ENCODE measurements around the gene DOCK3.

The DOCK3 gene

DNA sequence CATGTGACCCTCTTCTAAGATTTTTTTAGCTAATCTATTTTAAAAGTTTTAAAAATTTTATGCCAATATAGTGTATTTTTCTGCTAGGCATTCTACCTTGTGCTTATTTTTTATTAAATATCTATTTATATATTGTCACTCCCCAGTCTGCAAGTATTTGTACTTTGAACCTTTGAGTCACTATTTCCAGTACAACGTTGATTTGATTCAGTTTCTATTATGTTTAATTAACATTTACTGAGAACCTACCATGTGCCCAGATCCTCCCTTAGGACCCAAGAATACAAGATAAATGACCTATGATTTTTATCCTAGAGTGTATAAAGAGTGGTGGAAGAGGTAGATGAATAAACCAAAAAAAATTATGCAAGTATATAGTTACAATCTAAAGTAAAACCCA, 311.2 kb downstream of the DOCK3 start:
- Histone ChIP-seq H4K20me1 (ENCODE audit: insufficient read depth) (no peaks in the 10 kb centered on the region), H3K9ac (no peak overlapping the region), H3K27ac (no peak overlapping the region), H3K4me2 (no peak overlapping the region), H3K4me1 (ENCODE audit: low read depth, poor library complexity, severe bottlenecking) (no peaks in the 10 kb centered on the region), H3K4me3 (IDR thresholded peaks at IDR 0.05; ENCODE audit: insufficient read depth, low read depth, low read length) (no peak overlapping the region), H3K27me3 (ENCODE audit: insufficient read depth, low read depth) (no peaks in the 10 kb centered on the region), H3K79me2 (ENCODE audit: insufficient read depth, low read depth) (no peaks in the 10 kb centered on the region), H3K36me3 (ENCODE audit: insufficient read depth) (no peaks in the 10 kb centered on the region), H2AFZ (ENCODE audit: low read depth) (no peak overlapping the region)
- TF ChIP-seq, protein P1, sequence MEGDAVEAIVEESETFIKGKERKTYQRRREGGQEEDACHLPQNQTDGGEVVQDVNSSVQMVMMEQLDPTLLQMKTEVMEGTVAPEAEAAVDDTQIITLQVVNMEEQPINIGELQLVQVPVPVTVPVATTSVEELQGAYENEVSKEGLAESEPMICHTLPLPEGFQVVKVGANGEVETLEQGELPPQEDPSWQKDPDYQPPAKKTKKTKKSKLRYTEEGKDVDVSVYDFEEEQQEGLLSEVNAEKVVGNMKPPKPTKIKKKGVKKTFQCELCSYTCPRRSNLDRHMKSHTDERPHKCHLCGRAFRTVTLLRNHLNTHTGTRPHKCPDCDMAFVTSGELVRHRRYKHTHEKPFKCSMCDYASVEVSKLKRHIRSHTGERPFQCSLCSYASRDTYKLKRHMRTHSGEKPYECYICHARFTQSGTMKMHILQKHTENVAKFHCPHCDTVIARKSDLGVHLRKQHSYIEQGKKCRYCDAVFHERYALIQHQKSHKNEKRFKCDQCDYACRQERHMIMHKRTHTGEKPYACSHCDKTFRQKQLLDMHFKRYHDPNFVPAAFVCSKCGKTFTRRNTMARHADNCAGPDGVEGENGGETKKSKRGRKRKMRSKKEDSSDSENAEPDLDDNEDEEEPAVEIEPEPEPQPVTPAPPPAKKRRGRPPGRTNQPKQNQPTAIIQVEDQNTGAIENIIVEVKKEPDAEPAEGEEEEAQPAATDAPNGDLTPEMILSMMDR (conservative IDR thresholded peaks at IDR 0.05; ENCODE audit: low read depth, low read length), result no peak

DNA sequence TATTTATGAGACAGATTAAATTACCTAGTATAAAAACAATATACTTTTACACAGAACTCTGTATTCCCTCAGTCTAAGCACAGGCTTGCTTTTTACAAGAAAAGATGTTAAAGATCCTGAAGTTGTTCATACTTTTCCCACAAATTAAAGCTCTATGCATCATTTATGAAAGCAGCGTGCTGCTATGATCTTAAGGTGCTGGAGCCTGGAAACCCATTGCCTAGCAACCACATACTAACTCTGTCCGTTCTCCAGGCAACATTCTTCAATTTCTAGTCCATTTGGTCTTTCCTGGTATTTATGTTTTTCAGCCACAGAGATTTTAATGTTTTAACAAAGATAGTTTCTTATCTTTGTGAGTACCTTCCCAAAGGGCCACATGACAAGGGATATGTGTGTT, 312.0 kb downstream of the DOCK3 start:
- no peaks in the 10 kb centered on the region for H4K20me1 ChIP-seq (ENCODE audit: insufficient read depth)
- H3K4me3 ChIP-seq (IDR thresholded peaks at IDR 0.05; ENCODE audit: insufficient read depth, low read depth, low read length), result no peak overlapping the region
- H2AFZ ChIP-seq (ENCODE audit: low read depth), result no peak overlapping the region
- H3K27ac ChIP-seq, result no peak overlapping the region
- H3K79me2 ChIP-seq (ENCODE audit: insufficient read depth, low read depth), result no peaks in the 10 kb centered on the region
- H3K27me3 ChIP-seq (ENCODE audit: insufficient read depth, low read depth), result no peaks in the 10 kb centered on the region
- TF ChIP-seq, protein P1 (conservative IDR thresholded peaks at IDR 0.05; ENCODE audit: low read depth, low read length), result no peak
- H3K4me2 ChIP-seq, result no peak overlapping the region
- no peak overlapping the region for H3K9ac ChIP-seq
- H3K4me1 ChIP-seq (ENCODE audit: low read depth, poor library complexity, severe bottlenecking), result no peaks in the 10 kb centered on the region
- H3K36me3 ChIP-seq (ENCODE audit: insufficient read depth), result no peaks in the 10 kb centered on the region

DNA sequence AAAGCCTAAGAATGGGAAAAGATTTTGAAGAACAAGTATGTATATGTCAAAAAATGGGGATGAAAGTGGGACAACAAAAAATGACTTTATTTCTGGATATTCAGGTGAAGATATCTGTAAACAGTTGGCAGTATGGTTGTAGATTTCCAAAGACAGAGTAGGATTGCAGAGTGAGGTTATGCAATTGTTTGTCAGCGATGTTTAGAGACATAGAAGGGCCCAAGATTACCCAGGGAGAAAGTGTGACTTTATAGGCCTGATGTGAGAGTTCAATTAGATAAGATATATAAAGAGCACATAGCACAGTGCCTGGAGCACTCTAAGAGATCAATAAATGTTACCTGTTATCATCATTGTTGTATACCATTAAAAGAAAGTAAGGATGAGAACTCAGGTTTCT, 319.8 kb downstream of the DOCK3 start:
- no peak overlapping the region for H3K9ac ChIP-seq
- no peaks in the 10 kb centered on the region for H3K79me2 ChIP-seq (ENCODE audit: insufficient read depth, low read depth)
- H3K27me3 ChIP-seq (ENCODE audit: insufficient read depth, low read depth), result no peaks in the 10 kb centered on the region
- H2AFZ ChIP-seq (ENCODE audit: low read depth), result no peak overlapping the region
- H3K4me3 ChIP-seq (IDR thresholded peaks at IDR 0.05; ENCODE audit: insufficient read depth, low read depth, low read length), result no peak overlapping the region
- H3K4me2 ChIP-seq, result no peak overlapping the region
- no peak overlapping the region for H3K27ac ChIP-seq
- TF ChIP-seq, protein P1 (conservative IDR thresholded peaks at IDR 0.05; ENCODE audit: low read depth, low read length), result no peak
- H3K36me3 ChIP-seq (ENCODE audit: insufficient read depth), result no peaks in the 10 kb centered on the region
- H4K20me1 ChIP-seq (ENCODE audit: insufficient read depth), result no peaks in the 10 kb centered on the region
- no peaks in the 10 kb centered on the region for H3K4me1 ChIP-seq (ENCODE audit: low read depth, poor library complexity, severe bottlenecking)

DNA sequence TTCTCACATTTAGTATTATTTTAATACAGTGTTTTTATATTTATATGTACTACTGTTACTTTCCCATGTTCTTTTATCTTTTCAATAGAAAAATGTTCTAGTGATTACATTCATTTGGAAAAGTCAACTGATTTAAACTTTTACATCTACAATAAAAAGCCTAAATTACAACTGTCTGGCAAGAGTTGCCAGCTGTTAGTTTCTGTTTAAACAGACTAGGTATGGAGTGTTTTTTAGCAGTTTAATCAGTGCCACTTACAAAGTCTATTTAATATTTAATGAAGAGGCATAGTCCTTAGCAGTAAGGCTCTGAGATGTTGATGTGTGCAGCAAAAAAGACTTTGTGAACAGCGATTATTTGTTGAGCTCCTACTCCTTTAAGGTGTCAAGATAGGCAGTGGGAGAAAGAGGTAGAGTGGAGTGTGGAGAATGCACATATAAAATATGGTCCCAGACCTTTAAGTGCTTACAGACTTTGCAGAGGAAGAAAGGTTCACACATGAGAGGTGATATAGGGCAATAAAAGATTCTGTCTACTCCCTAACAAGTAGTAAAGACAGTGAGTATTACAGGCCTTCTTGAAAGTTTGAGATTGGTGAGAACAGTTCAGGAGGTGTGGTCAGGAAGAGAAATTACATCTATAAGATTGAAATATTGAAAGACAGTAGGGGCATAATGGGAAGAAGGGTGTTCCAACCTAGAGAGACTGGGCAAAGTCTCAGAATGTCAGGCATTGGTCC, 320.5 kb downstream of the DOCK3 start:
- H3K4me1 ChIP-seq (ENCODE audit: low read depth, poor library complexity, severe bottlenecking), result no peaks in the 10 kb centered on the region
- no peak overlapping the region for H3K9ac ChIP-seq
- no peaks in the 10 kb centered on the region for H3K27me3 ChIP-seq (ENCODE audit: insufficient read depth, low read depth)
- no peak overlapping the region for H3K4me2 ChIP-seq
- no peaks in the 10 kb centered on the region for H3K36me3 ChIP-seq (ENCODE audit: insufficient read depth)
- H4K20me1 ChIP-seq (ENCODE audit: insufficient read depth), result no peaks in the 10 kb centered on the region
- H3K4me3 ChIP-seq (IDR thresholded peaks at IDR 0.05; ENCODE audit: insufficient read depth, low read depth, low read length), result no peak overlapping the region
- TF ChIP-seq, protein P1 (conservative IDR thresholded peaks at IDR 0.05; ENCODE audit: low read depth, low read length), result no peak
- H3K79me2 ChIP-seq (ENCODE audit: insufficient read depth, low read depth), result no peaks in the 10 kb centered on the region
- no peak overlapping the region for H2AFZ ChIP-seq (ENCODE audit: low read depth)
- H3K27ac ChIP-seq, result no peak overlapping the region

Measured in KMS-11 (cell line).